Measurements from ENCODE around the gene CIBAR2.

Gene CIBAR2

GRCh38 chr16:85098565-85098964, 13.7 kb downstream of the CIBAR2 start:
- no peak for DNase-seq

- DNase-seq, result no peak
These were observed 15.4 kb downstream of the CIBAR2 start for GRCh38 chr16:85096921-85097320.

- DNase-seq, result no peak
These were observed 17.5 kb downstream of the CIBAR2 start for GRCh38 chr16:85094812-85095211.

- no peak for DNase-seq
These were observed 18.0 kb downstream of the CIBAR2 start for GRCh38 chr16:85094176-85094805.

- no peak for DNase-seq
These were observed 18.6 kb downstream of the CIBAR2 start for GRCh38 chr16:85093705-85094104.

GRCh38 chr16:85092851-85093250, 19.4 kb downstream of the CIBAR2 start:
- DNase-seq, result no peak

GRCh38 chr16:85092309-85092708, 20.0 kb downstream of the CIBAR2 start:
- no peak for DNase-seq

- DNase-seq, result no peak
These were observed 20.8 kb downstream of the CIBAR2 start for GRCh38 chr16:85091522-85091910.

GRCh38 chr16:85090873-85091521, 21.3 kb downstream of the CIBAR2 start:
- DNase-seq, result no peak

- DNase-seq, result no peak
These were observed 22.1 kb downstream of the CIBAR2 start for GRCh38 chr16:85090181-85090580.

GRCh38 chr16:85089525-85089924, 22.7 kb downstream of the CIBAR2 start:
- no peak for DNase-seq

- DNase-seq, result no peak
These were observed 23.6 kb downstream of the CIBAR2 start for GRCh38 chr16:85088570-85089199.

- no peak for DNase-seq
These were observed 24.2 kb downstream of the CIBAR2 start for GRCh38 chr16:85087899-85088569.

GRCh38 chr16:85086347-85087291, 25.7 kb downstream of the CIBAR2 start:
- no peak for DNase-seq

- no peak for DNase-seq
These were observed 26.6 kb downstream of the CIBAR2 start for GRCh38 chr16:85085721-85086120.

GRCh38 chr16:85084841-85085510, 27.3 kb downstream of the CIBAR2 start:
- no peak for DNase-seq

- DNase-seq, result no peak
These were observed 29.1 kb downstream of the CIBAR2 start for GRCh38 chr16:85083051-85083639.

- no peak for DNase-seq
These were observed 29.9 kb downstream of the CIBAR2 start for GRCh38 chr16:85082173-85083050.

- no peak for DNase-seq
These were observed 30.5 kb downstream of the CIBAR2 start for GRCh38 chr16:85081765-85082164.

- DNase-seq, result no peak
These were observed 31.2 kb downstream of the CIBAR2 start for GRCh38 chr16:85081038-85081437.

All from GF-D8 (cell line).